ENCODE results near the gene PEF1.

The PEF1 gene

DNA sequence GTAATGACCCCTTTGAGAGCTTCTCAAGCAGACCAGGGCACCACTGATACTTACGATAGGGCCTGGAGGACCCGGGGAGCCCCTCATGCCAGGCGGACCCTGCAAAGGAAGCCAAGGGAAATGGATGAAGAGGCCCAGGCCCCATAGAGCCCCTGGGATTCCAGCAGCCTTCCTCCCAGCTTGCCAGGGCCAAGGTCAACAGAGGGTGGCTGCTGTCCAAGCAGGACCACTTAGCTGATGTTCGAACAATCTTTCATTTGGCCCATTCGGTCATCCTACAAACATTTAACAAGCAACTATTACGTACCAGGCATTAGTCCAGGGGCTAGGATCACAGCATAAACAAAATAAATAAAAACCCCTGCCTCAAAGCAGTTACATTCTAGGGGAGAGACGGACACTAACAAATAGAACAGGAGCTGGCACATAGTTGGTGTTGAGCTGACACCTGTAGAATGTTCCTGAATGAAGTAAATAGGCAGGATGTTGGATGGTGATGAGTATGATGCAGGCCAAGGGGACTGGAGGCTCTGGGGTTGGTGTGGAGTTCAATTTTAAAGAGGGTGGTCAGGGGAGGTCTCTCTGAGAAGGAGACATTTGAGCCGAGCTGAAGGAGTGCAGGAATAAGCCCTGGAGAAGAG is 27.0 kb upstream of the PEF1 start:
- DNase-seq (ENCODE audit: low read depth in 2 of 2): no peak

GRCh38 chr1:31671147-31671546 is 26.5 kb upstream of the PEF1 start:
- DNase-seq (ENCODE audit: low read depth in 2 of 2): no peak

DNA sequence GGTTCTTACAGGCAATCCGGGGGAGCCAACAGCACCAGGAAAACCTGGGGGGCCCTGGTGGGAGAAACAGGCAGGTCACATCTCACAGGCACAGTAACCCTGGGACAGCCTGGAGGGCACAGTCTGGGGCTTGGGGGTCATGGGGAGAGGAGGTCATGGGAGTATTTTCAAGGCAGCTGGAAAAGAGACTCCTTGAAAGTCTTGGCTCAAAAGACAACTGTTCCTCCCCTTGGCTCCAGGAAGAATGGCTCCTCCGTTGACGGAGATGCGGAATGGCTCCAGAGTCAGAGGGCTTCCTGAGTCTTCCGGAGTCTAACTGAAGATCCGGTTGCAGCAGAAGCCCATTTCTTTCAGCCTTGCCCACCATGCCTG is 25.9 kb upstream of the PEF1 start:
- no peak for DNase-seq (ENCODE audit: low read depth in 2 of 2)

- DNase-seq (ENCODE audit: low read depth in 2 of 2): no peak
These were observed 25.3 kb upstream of the PEF1 start for GRCh38 chr1:31669786-31670592.

- no peak for DNase-seq (ENCODE audit: low read depth in 2 of 2)
These were observed 24.7 kb upstream of the PEF1 start for GRCh38 chr1:31669433-31669785.

- DNase-seq (ENCODE audit: low read depth in 2 of 2): no peak
These were observed 23.7 kb upstream of the PEF1 start for GRCh38 chr1:31668303-31668883.

DNA sequence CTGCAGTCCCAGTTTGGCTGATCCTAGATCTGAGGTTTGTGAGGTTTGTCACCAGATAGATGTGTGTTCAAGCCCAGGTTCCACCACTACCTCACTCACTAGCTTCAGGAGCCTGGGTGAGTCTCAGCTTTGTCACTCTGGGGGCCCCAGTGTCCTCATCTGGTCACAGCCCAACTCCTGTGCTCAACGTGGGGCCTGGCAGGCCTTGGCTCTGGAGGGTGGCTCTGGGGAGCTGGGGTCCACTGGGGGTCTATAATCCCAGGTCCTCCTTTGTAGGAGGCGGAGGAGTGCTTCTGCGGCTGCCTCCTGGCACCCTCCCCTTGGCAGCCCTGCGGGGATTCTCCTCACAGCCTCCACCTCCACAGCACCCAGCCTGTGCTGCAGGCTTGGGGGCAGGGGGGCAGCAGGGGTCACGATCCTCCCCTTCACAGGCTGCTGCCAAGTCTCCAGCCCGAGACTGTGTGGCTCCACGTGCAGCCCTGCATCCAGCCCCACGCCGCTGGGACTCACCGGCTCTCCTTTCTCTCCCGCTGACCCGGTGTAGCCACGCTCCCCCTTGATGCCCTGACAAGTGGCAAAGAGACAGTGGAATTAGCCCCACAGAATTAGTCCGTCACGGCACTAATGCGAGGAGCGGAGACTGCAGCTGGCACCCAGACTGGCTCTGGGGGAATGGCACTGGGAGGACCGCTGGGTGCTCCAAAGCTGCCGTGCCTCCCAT is 22.5 kb upstream of the PEF1 start:
- DNase-seq (ENCODE audit: low read depth in 2 of 2): no peak

DNA sequence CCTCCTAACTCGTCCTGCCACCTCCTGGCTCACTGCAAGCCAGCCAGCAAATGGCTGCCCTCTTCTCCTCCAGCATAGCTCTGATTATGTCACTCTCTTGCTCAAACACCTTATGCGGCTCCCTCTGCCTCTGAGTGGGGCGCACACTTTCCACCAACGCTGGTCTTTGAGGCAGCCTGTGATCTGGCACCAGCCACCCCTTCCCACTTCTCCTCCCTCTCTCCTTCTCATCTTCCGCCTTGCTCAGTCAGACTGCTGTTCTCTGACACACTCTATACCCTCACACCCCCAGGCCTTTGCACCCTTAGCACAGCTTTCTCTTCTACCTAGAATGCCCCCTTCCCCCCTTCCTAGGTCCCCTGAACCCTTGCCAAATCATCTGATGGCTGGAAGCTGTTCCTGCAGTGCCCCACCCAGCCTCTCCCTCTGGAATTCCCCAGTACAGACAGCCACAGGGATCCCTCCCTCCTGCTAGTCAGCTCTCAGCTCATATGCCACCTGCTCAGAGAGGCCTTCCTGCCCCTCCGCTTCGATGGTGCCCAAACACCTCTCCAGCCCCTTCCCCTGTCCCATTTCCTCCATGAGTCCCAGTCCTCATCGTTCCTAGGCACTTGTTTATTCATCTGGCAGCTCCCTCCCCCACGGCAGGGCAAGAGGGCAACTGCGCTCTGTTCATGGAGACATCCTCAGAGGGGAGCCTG is 21.7 kb upstream of the PEF1 start:
- DNase-seq (ENCODE audit: low read depth in 2 of 2): no peak

DNA sequence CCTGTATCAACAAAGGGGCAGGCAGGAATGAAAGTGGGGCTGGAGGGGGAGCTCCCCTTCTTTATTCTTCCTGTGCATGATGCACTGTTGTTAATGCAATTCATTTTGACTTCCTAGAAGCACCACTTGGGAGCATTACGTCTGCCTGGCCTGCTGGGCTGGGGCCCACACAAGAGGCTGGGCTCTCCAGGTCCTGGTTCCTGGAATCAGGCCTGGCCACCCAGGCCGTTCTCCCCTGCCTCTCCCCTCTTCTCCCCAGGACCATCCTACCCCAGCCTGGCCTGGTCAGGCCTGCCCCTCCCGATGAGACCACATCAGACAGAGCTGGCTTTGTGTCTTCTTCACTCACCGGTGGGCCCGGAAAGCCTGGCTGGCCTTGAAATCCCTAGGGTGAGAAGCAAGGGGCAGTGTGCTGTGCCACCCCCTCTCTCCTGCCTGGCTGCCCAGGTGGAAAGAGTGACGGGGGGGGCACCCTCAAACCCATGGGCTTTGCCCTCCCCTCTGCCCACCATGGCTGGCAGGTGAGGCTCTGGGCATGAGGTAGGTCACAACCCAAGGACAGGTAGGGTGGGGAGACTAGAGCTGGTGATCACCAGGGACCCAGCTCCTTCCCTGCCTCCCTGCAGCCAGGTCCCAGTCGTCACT is 20.7 kb upstream of the PEF1 start:
- DNase-seq (ENCODE audit: low read depth in 2 of 2): no peak

DNA sequence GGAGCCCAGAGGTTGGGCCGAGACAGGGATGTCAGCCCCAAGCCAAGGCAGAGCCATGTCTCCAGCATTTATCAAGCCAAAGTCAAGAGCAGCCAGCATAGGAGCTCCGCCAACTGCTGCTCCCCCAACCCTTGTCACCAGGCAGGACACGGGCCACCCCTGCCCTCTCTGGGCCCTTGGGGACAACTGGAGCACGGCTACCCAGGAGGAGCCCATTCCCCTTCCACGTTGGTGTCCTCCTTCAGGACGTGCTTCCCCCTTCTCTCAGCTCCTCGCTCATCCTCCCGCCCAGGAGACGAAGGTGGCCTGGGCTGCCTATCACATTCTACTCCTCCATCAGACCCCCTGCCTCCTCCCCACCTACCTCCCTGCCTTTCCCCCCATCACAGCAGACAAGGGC is 19.9 kb upstream of the PEF1 start:
- DNase-seq (ENCODE audit: low read depth in 2 of 2): no peak

GRCh38 chr1:31663622-31664452 is 19.2 kb upstream of the PEF1 start:
- DNase-seq (ENCODE audit: low read depth in 2 of 2): peak; percentile 24 to 35

DNA sequence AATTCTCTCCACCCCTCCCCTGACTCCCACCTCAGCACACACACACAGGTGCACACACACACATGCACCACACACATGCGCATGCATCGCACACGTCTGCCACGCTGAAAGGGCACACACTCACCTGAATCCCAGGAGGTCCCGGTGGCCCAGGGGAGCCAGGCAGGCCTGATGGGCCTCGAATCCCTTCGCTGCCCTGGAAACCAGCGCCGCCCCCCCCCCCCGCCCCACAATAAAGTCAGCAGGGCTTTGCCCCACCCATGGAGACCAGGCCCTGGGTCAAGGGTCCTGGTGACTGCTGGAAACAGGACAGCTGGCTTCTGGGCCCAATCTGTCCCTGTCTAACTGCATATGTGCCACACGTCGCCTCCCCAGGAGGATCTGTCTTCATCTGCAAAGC is 17.8 kb upstream of the PEF1 start:
- no peak for DNase-seq (ENCODE audit: low read depth in 2 of 2)

GRCh38 chr1:31661856-31662255 is 17.2 kb upstream of the PEF1 start:
- no peak for DNase-seq (ENCODE audit: low read depth in 2 of 2)

GRCh38 chr1:31660871-31661455 is 16.3 kb upstream of the PEF1 start:
- DNase-seq (ENCODE audit: low read depth in 2 of 2): no peak

DNA sequence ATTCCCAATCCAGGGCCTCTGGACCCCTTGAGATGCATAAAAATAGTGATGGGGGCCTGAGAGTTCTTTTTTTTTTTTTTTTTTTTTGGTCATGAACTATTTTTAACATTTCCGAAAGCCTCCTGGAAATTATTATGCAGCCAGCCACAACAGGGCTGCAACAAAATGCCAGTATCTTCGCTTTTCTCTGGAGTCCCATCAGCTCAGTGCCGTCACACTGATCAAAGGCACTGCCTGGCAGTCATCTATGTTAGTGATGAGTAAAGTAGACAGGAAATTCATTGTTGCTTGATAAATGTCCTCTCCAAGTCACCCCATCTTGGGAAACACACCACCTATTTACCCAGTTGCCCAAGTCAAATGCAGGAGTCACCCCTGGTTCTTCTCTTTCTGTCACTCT is 15.2 kb upstream of the PEF1 start:
- no peak for DNase-seq (ENCODE audit: low read depth in 2 of 2)

DNA sequence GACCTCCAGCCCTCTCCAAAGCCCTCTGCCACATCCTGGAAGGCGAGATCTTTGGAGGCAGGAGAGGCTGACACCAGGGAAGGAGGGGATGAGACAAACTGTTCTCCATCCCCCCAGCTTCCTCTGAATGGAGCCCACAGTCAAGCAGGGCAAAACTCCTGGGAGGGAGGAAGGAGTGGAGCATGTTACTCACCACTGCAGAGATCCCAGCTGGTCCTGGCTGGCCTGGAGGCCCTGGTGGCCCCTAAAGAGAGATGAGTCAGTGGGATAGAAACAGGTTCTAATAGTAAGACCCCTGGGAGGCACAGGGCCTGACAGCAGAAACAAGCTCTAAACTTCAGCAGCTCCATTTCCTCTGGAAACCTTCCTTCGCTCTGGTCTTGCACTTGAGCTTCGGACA is 14.0 kb upstream of the PEF1 start:
- DNase-seq (ENCODE audit: low read depth in 2 of 2): no peak

DNA sequence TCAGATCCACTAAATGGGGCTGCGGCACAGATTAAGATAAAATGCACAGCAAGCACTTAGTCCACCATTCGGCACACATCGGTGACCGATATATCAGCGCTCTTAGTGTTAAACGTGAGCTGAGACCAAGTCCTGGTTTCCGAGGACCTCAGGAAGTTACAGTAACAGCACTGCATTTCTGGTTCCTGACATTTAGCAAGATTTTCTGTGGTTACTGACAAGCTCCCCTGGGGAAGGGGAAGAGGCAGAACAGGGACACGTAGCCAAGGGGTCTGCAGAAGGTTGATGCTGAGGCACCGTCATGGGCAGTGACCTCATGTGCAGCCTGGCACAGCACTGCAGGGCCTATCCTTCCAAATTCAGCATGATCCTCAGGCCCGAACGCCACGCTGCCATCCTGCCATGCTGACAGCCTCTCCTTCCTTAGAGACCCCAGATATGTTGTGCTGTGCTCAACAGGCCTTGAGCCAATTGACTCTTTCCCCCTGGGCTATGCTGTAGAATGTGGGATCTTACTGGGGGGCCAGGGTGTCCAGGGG is 13.4 kb upstream of the PEF1 start:
- DNase-seq (ENCODE audit: low read depth in 2 of 2): no peak

- no peak for DNase-seq (ENCODE audit: low read depth in 2 of 2)
These were observed 12.5 kb upstream of the PEF1 start for GRCh38 chr1:31657020-31657804.

GRCh38 chr1:31655756-31656155 is 11.1 kb upstream of the PEF1 start:
- DNase-seq (ENCODE audit: low read depth in 2 of 2): no peak

All from stimulated activated CD8-positive, alpha-beta memory T cell treated with anti-CD3 and anti-CD28 coated beads, Interleukin-2, amount 100 ng/mL, for 1 hour (primary cell).